Liver (tissue), 9 donors: ENCODE results near the gene SLC15A2. TPM values are rescaled to one million over a fixed set of nuclear protein-coding genes. Genes with fewer than 3 reads are reported as not detected.

Experiments
- DNase-seq: peaks from one replicate; pipeline ENCODE4 v3.0.0-alpha.2; 2017; ENCODE audit warnings: low spot score
- H3K27ac ChIP-seq, 2 donors: one replicate each; pipeline ENCODE4 v1.7.0; 2013; ENCODE audit warnings: inconsistent platforms in 2 of 2, low read length in 2 of 2, control low read depth in 1 of 2, low read depth in 1 of 2, mild to moderate bottlenecking in 1 of 2
- H3K27me3 ChIP-seq, 4 donors: one replicate each; pipeline versions ENCODE4 v1.6.1 to v1.7.0; 2013; ENCODE audit warnings: low read length in 3 of 4, inconsistent platforms in 1 of 4, mild to moderate bottlenecking in 1 of 4, moderate library complexity in 1 of 4; ENCODE audit not compliant: control insufficient read depth in 4 of 4, insufficient read depth in 4 of 4
- H3K36me3 ChIP-seq, 4 donors: one replicate each; pipeline versions ENCODE4 v1.6.1 to v1.7.0; 2013; ENCODE audit warnings: low read length in 3 of 4, mild to moderate bottlenecking in 3 of 4, low read depth in 1 of 4, moderate library complexity in 1 of 4; ENCODE audit not compliant: control insufficient read depth in 4 of 4, insufficient read depth in 3 of 4
- H3K4me1 ChIP-seq, 4 donors: one replicate each; pipeline versions ENCODE4 v1.6.1 to v1.7.0; 2013; ENCODE audit warnings: low read length in 3 of 4, mild to moderate bottlenecking in 3 of 4, moderate library complexity in 1 of 4; ENCODE audit not compliant: control insufficient read depth in 4 of 4, insufficient read depth in 4 of 4
- H3K4me3 ChIP-seq, 3 donors: one replicate each; pipeline versions ENCODE4 v1.6.1 to v1.7.0; 2013; ENCODE audit warnings: low read length in 3 of 3, control low read depth in 1 of 3, low read depth in 1 of 3, mild to moderate bottlenecking in 1 of 3
- H3K9ac ChIP-seq, 2 donors: one replicate each; pipeline ENCODE4 v1.7.0; 2013; ENCODE audit warnings: low read length in 2 of 2, mild to moderate bottlenecking in 2 of 2, moderate library complexity in 2 of 2, control low read depth in 1 of 2, low read depth in 1 of 2
- H3K9me3 ChIP-seq, 4 donors: one replicate each; pipeline versions ENCODE4 v1.6.1 to v1.7.0; 2013; ENCODE audit warnings: low read length in 3 of 4; ENCODE audit not compliant: control insufficient read depth in 4 of 4
- ATF3 ChIP-seq: IDR thresholded peaks from 2 replicates; pipeline ENCODE4 v1.6.1; 2016; ENCODE audit warnings: antibody characterized with exemption
- CTCF ChIP-seq: fragments of 150-350 bp; IDR thresholded peaks from 2 replicates; pipeline ENCODE4 v1.5.1; 2017; ENCODE audit warnings: improper control_type of control experiment, low read depth, low read length; ENCODE audit not compliant: missing input control
- FOXA1 ChIP-seq: IDR thresholded peaks from 2 replicates; pipeline ENCODE4 v1.6.1; 2016; ENCODE audit warnings: antibody characterized with exemption
- FOXA2 ChIP-seq: IDR thresholded peaks from 2 replicates; pipeline ENCODE4 v1.6.1; 2016; ENCODE audit warnings: antibody characterized with exemption
- GABPA ChIP-seq, 2 donors: IDR thresholded peaks in 1 of 2; conservative IDR thresholded peaks in 1 of 2; 2 replicates each; pipeline ENCODE4 v1.6.1; 2016; ENCODE audit warnings: antibody characterized with exemption in 2 of 2, mild to moderate bottlenecking in 1 of 2, moderate library complexity in 1 of 2
- HNF4A ChIP-seq, 2 donors: conservative IDR thresholded peaks; 2 replicates each; pipeline ENCODE4 v1.6.1; 2016; ENCODE audit warnings: antibody characterized with exemption in 2 of 2, mild to moderate bottlenecking in 2 of 2
- HNF4G ChIP-seq: IDR thresholded peaks from 2 replicates; pipeline ENCODE4 v1.6.1; 2016; ENCODE audit warnings: antibody characterized with exemption
- JUND ChIP-seq, 2 donors: IDR thresholded peaks; 2 replicates each; pipeline ENCODE4 v1.6.1; 2016; ENCODE audit warnings: antibody characterized with exemption in 2 of 2
- NR2F2 ChIP-seq: IDR thresholded peaks from 2 replicates; pipeline ENCODE4 v1.6.1; 2016; ENCODE audit warnings: antibody characterized with exemption
- RAD21 ChIP-seq, 2 donors: IDR thresholded peaks; 2 replicates each; pipeline ENCODE4 v1.6.1; 2016; ENCODE audit warnings: antibody characterized with exemption in 2 of 2, mild to moderate bottlenecking in 2 of 2
- RXRA ChIP-seq, 2 donors: IDR thresholded peaks; 2 replicates each; pipeline ENCODE4 v1.6.1; 2017 to 2018; ENCODE audit warnings: antibody characterized with exemption in 2 of 2, mild to moderate bottlenecking in 1 of 2
- SP1 ChIP-seq: IDR thresholded peaks from 2 replicates; pipeline ENCODE4 v1.6.1; 2018; ENCODE audit warnings: antibody characterized with exemption, mild to moderate bottlenecking
- TAF1 ChIP-seq: conservative IDR thresholded peaks from 2 replicates; pipeline ENCODE4 v1.6.1; 2016; ENCODE audit warnings: antibody characterized with exemption, mild to moderate bottlenecking
- WGBS: extraction: QIAGEN DNeasy Blood & Tissue Kit; methylation state at CpG from one replicate; pipeline ENCODE4 v1.1.7; 2013; 5-methylcytosine and 5-hydroxymethylcytosine counted together
- polyA plus RNA-seq, 2 donors: library from polyadenylated mRNA; stranded (reverse) in 1 of 2; unstranded in 1 of 2; fragments of 200-250 nt in 1 of 2; fragments of >200 nt in 1 of 2; fragmentation: Nextera tagmentation in 1 of 2; extraction: Ambion mirVana in 1 of 2; gene quantifications; one replicate each; pipeline versions ENCODE4 v1.2.1 to v1.2.3, GENCODE V29; 2013 to 2015
- total RNA-seq, 2 donors: library from RNA; depleted of rRNA; stranded (reverse); fragments of >200 nt; gene quantifications; one replicate each; pipeline ENCODE4 v1.2.3, GENCODE V29; 2014
- TF ChIP-seq, protein P1 (sequence below): IDR thresholded peaks from 2 replicates; pipeline ENCODE4 v1.6.1; 2016; ENCODE audit warnings: antibody characterized with exemption, mild to moderate bottlenecking
- TF ChIP-seq, protein P2 (sequence below): IDR thresholded peaks from 2 replicates; pipeline ENCODE4 v1.6.1; 2016; ENCODE audit warnings: antibody characterized with exemption
- TF ChIP-seq, protein P3 (sequence below): IDR thresholded peaks from 2 replicates; pipeline ENCODE4 v1.6.1; 2016; ENCODE audit warnings: antibody characterized with exemption
- donor health status: healthy.
- donor health status: healthy.
- donor health status: healthy.
- donor health status: healthy.
- donor health status: healthy.

The SLC15A2 gene
- total and polyA plus RNA-seq, 4 donors, result 0.20 to 2.3 (median 0.56) TPM

DNA sequence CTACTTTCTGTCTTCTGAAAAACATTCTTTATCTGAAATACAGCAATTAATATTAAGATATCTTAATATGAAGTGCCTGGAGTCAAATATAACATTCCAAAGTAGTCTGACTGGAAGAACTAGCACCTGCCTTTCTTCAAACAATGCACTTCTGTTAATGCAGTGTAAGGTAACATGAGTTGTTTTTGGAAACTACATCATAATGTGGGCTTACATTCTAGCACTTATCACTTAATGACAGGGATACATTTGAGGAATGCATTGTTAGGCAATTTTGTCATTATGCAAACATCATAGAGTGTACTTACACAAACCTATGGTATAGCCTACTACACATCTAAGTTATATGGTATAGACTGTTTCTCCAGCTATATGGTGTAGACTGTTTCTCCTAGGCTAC is 49.2 kb downstream of the SLC15A2 start:
- Histone ChIP-seq H3K27ac (no peak overlapping the region), H3K4me3 (no peak overlapping the region), H3K4me1 (no peaks in the 10 kb centered on the region), H3K36me3 (peaks cover 0 to 2% (median 0%) of the 10 kb centered on the region in 4 donors), H3K27me3 (no peaks in the 10 kb centered on the region), H3K9ac (no peak overlapping the region), H3K9me3 (no peaks in the 10 kb centered on the region)
- TF ChIP-seq, protein P1, sequence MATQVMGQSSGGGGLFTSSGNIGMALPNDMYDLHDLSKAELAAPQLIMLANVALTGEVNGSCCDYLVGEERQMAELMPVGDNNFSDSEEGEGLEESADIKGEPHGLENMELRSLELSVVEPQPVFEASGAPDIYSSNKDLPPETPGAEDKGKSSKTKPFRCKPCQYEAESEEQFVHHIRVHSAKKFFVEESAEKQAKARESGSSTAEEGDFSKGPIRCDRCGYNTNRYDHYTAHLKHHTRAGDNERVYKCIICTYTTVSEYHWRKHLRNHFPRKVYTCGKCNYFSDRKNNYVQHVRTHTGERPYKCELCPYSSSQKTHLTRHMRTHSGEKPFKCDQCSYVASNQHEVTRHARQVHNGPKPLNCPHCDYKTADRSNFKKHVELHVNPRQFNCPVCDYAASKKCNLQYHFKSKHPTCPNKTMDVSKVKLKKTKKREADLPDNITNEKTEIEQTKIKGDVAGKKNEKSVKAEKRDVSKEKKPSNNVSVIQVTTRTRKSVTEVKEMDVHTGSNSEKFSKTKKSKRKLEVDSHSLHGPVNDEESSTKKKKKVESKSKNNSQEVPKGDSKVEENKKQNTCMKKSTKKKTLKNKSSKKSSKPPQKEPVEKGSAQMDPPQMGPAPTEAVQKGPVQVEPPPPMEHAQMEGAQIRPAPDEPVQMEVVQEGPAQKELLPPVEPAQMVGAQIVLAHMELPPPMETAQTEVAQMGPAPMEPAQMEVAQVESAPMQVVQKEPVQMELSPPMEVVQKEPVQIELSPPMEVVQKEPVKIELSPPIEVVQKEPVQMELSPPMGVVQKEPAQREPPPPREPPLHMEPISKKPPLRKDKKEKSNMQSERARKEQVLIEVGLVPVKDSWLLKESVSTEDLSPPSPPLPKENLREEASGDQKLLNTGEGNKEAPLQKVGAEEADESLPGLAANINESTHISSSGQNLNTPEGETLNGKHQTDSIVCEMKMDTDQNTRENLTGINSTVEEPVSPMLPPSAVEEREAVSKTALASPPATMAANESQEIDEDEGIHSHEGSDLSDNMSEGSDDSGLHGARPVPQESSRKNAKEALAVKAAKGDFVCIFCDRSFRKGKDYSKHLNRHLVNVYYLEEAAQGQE, result no peak
- TF ChIP-seq JUND (IDR thresholded peaks at IDR 0.05) (no peak), RAD21 (IDR thresholded peaks at IDR 0.05) (no peak), GABPA (IDR thresholded peaks at IDR 0.05 in 1 of 2, conservative IDR thresholded peaks at IDR 0.05 in 1 of 2) (no peak), TAF1 (no peak)
- no peak for DNase-seq

- H3K27ac ChIP-seq, result no peak overlapping the region
- H3K9me3 ChIP-seq, result peaks cover 0 to 8% (median 0%) of the 10 kb centered on the region in 4 donors
- 92% methylated on average over 1 of the region's 1 CpG for WGBS
- H3K4me3 ChIP-seq, result no peak overlapping the region
- TF ChIP-seq FOXA2 (no peak), RAD21 (IDR thresholded peaks at IDR 0.05) (no peak), FOXA1 (no peak), NR2F2 (no peak), ATF3 (no peak), CTCF (no peak), HNF4A (conservative IDR thresholded peaks at IDR 0.05) (no peak), RXRA (IDR thresholded peaks at IDR 0.05) (no peak), JUND (IDR thresholded peaks at IDR 0.05) (no peak), SP1 (no peak), GABPA (IDR thresholded peaks at IDR 0.05 in 1 of 2, conservative IDR thresholded peaks at IDR 0.05 in 1 of 2) (no peak), HNF4G (no peak)
- TF ChIP-seq, protein P2, sequence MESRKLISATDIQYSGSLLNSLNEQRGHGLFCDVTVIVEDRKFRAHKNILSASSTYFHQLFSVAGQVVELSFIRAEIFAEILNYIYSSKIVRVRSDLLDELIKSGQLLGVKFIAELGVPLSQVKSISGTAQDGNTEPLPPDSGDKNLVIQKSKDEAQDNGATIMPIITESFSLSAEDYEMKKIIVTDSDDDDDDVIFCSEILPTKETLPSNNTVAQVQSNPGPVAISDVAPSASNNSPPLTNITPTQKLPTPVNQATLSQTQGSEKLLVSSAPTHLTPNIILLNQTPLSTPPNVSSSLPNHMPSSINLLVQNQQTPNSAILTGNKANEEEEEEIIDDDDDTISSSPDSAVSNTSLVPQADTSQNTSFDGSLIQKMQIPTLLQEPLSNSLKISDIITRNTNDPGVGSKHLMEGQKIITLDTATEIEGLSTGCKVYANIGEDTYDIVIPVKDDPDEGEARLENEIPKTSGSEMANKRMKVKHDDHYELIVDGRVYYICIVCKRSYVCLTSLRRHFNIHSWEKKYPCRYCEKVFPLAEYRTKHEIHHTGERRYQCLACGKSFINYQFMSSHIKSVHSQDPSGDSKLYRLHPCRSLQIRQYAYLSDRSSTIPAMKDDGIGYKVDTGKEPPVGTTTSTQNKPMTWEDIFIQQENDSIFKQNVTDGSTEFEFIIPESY, result no peak
- TF ChIP-seq, protein P3, sequence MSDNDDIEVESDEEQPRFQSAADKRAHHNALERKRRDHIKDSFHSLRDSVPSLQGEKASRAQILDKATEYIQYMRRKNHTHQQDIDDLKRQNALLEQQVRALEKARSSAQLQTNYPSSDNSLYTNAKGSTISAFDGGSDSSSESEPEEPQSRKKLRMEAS, result no peak
- DNase-seq, result no peak
- no peaks in the 10 kb centered on the region for H3K36me3 ChIP-seq
- H3K4me1 ChIP-seq, result no peaks in the 10 kb centered on the region
- no peaks in the 10 kb centered on the region for H3K27me3 ChIP-seq
- H3K9ac ChIP-seq, result no peak overlapping the region
Measured at GRCh38 chr3:121948641-121949040, 54.4 kb downstream of the SLC15A2 start.
